Transverse colon (tissue), 4 donors: ENCODE results near the gene COPZ2.

Experiments used
- CTCF ChIP-seq, 5 experiments: fragments of 200-600 bp in 3 of 5; fragments of 450-650 bp in 2 of 5; sonication (generic) in 3 of 5; IDR thresholded peaks; 1 replicate in 2 of 5; 2 replicates in 3 of 5; pipeline ENCODE4 v1.5.1; 2016 to 2017; ENCODE audit warnings: antibody characterized with exemption in 5 of 5, inconsistent platforms in 3 of 5, mild to moderate bottlenecking in 2 of 5, moderate library complexity in 1 of 5
- EP300 ChIP-seq: sonication (generic); formaldehyde crosslinking; IDR thresholded peaks from one replicate; pipeline ENCODE4 v1.6.1; 2017; ENCODE audit warnings: antibody characterized with exemption, low read depth
- POLR2AphosphoS5 ChIP-seq, 3 donors: sonication (generic); formaldehyde crosslinking; IDR thresholded peaks; one replicate each; pipeline ENCODE4 v1.6.1; 2016; ENCODE audit warnings: antibody characterized with exemption in 3 of 3

GRCh38 chr17:47982645-47983390 is 54.8 kb downstream of the COPZ2 start:
- TF ChIP-seq EP300 (no peak), POLR2AphosphoS5 (IDR thresholded peaks at IDR 0.05) (no peak), CTCF (IDR thresholded peaks at IDR 0.05) (no peak)
